Epithelial cell of prostate (primary cell): ENCODE results near the gene KLF7.

Experiments
- DNase-seq: peaks from one replicate; pipeline ENCODE4 v3.0.0-alpha.2; 2011; ENCODE audit warnings: low read depth, low spot score
- H3K27ac ChIP-seq: fragments of 450-650 bp; 2 replicates; pipeline ENCODE4 v1.5.1; 2017; ENCODE audit warnings: mild to moderate bottlenecking

KLF7 gene

GRCh38 chr2:207167099-207167923 is 1.6 kb upstream of the KLF7 start:
- H3K27ac ChIP-seq, result peak overlapping the region; percentile 99

GRCh38 chr2:207166349-207167098 is 776 bp upstream of the KLF7 start:
- peak overlapping the region; percentile 99 for H3K27ac ChIP-seq
- DNase-seq, result no peak

More at GRCh38 chr2:207167099-207167923, 1.6 kb upstream of the KLF7 start:
- no peak for DNase-seq

- H3K27ac ChIP-seq, result peak overlapping the region; percentile 99
- DNase-seq, result peak; percentile 99
Observed at GRCh38 chr2:207166039-207166348, 246 bp upstream of the KLF7 start.

DNA sequence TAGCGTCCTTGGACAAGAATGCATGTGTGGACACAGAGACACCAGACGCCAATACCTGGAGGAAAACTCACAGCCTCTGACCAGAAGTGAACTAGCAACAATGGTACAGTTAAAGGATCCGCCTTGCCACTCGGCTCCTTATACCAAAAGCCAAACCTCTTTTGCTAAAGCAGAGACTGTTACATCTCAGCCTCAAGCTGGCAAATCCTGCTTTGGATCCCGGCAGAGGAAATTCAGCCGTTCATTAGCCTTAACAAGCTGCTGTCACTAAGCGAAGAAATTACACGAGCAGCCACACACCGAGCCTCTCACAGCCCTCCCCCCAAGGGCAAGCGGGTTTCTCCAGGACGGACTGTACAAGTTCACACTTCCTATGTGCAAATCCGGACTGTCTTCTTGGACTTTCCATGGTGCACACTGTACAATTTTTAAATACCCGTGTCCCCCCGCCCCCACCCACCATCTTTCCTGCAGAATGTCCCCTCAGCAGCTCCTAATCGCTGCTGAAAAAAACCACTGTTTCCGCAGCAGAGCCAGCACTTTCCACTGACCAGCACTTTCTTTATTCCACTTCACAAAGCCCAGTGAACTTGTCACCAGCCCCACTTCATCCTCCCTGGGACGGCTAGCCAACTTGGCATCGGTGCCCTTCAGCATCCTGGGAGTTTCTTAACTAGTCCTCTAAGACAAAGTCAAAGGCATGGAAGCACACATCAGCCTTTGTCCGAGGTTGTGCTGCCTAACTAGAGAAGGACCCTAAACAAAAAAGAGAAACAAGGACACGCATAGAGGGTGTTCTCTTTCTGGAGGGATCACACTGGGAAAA is 1.5 kb downstream of the KLF7 start:
- H3K27ac ChIP-seq, result peak overlapping the region; percentile 99
- DNase-seq, result no peak

GRCh38 chr2:207163756-207164005 is 2.1 kb downstream of the KLF7 start:
- H3K27ac ChIP-seq, result peak overlapping the region; percentile 99
- no peak for DNase-seq

DNA sequence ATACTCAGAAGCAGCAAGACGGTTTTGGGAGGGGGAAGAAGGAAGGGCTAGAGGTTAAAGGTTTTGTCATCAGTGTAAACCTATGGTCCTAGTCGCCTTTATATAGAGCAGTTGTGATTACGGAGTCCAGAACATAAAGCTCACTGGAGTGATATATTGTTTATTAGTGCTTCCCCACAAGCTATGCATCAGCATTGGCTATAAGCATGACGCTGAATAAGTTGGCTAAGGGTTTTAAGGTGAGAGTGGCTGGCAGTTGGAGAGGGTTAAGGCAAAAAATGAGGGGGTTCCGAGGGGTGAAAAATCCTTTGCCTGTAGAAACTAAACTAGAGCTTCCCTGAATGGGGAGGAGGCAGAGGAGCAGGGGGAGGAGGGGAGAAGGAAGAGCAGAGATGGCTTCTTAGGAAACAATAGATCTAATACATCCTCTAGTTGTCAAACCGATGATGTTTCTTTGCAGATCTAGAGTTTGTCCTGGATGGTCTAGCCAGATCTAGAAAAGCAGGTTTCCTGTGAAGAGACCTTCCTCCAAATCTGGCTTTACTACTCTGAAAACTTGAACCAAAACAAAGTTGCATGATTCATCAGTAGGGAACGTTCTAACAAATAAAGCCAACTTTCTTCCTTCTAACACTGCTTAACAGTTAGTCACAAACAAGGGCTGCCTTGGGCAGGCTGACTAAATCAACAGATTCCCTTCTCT is 2.5 kb downstream of the KLF7 start:
- H3K27ac ChIP-seq, result peak overlapping the region; percentile 99
- peak; percentile 90 for DNase-seq

GRCh38 chr2:207162316-207162715 is 3.4 kb downstream of the KLF7 start:
- peak overlapping the region; percentile 99 for H3K27ac ChIP-seq
- DNase-seq, result no peak

DNA sequence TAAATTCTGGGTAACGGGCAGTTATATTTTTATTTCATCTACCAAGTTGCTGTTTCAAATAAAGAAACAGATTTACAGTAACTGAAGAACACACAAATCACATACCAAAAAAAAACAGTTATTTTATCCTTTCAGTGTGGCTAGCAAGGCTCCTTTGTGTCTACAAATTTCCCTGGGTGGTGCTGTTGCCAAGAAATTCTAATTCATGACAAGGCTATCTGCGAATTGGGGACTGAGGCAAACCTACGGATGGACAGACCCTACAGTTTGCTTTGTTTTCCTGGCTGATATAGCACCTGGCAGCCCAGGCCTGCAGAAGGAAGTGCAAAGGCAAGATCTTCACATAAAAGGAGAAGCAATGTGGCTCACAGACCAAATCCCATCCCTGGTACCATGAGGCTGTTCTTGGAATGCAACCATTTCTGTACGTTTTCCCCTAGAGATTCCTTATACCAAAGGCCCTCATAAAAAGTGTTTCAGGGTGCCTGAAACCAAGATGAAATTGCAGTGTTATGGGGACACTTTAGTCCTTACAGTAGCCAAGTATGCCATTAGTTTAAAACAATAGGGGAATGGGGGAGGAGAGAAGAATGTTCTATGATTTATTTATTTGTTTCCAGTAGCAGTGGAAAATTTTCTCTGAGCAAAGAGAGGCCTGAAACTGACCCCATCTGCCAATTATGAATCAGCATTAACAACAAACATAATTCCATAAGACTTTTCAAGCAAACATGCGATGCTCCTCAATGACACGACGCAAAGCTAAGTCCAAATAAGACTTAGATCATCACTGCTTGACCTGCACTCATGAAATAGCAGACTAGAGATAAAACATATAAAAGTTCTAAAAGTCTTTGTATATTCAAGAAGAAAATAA is 4.3 kb downstream of the KLF7 start:
- no peak for DNase-seq
- peak overlapping the region; percentile 99 for H3K27ac ChIP-seq

DNA sequence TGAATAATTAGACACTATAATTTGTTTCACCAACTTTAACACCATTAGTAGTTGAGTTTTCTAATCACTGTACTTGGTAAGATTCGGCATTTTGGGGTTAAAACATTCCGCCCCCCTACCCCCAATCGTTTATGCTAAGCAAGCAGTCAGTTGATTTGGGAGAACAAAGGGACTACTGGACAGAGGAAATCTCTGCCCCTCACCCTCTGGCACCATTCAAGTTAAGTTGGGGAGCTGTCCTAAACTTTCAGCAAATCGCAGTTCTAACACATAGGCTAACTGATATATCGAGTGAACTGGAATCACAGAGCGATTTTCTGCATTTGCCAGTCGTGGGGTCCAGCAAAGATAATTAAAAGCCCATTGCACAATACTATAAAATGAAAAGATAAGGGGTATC is 5.6 kb downstream of the KLF7 start:
- H3K27ac ChIP-seq, result no peak overlapping the region

DNA sequence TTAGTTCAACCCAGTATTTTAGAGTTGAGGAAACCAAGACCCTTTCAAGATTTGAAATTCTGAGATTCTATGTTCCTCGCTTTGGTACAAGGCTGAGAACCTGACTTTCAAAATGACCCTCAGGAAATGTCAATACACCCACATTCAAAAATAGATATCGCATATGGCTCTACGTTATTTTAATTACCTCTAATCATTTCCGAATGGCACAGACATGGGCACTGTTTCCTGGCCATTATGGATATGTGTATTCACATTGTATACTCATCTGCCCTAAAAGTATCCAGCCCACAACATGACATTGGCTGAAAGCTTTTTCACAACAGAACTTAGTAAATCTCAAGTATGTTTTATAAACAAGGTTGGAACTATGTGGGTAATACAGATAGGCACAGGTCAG is 6.7 kb downstream of the KLF7 start:
- DNase-seq, result no peak
- H3K27ac ChIP-seq, result no peak overlapping the region

More for the DNA sequence above, 5.6 kb downstream of the KLF7 start:
- no peak for DNase-seq

- H3K27ac ChIP-seq, result peak overlapping the region; percentile 1
- DNase-seq, result no peak
Observed at GRCh38 chr2:207157731-207158130, 8.0 kb downstream of the KLF7 start.

DNA sequence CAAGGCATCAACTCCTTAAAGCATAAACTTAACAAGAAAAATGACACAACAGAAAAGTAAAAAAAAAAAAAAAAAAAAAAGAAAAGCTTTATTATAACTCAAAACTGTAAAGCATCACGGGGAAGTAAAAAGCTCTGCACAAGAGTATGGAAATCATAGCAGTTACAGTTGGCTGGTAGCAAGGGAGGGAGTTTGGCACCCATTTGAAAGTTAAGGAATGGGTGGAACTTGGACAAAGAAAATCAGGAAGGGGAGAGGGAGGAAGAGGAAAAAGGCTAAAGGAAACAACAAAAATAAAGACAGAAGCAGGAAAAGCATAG is 8.6 kb downstream of the KLF7 start:
- H3K27ac ChIP-seq, result peak overlapping the region; percentile 1
- DNase-seq, result no peak

GRCh38 chr2:207156451-207157161 is 9.1 kb downstream of the KLF7 start:
- H3K27ac ChIP-seq, result no peak overlapping the region
- no peak for DNase-seq

GRCh38 chr2:207155516-207156444 is 10.0 kb downstream of the KLF7 start:
- DNase-seq, result no peak

DNA sequence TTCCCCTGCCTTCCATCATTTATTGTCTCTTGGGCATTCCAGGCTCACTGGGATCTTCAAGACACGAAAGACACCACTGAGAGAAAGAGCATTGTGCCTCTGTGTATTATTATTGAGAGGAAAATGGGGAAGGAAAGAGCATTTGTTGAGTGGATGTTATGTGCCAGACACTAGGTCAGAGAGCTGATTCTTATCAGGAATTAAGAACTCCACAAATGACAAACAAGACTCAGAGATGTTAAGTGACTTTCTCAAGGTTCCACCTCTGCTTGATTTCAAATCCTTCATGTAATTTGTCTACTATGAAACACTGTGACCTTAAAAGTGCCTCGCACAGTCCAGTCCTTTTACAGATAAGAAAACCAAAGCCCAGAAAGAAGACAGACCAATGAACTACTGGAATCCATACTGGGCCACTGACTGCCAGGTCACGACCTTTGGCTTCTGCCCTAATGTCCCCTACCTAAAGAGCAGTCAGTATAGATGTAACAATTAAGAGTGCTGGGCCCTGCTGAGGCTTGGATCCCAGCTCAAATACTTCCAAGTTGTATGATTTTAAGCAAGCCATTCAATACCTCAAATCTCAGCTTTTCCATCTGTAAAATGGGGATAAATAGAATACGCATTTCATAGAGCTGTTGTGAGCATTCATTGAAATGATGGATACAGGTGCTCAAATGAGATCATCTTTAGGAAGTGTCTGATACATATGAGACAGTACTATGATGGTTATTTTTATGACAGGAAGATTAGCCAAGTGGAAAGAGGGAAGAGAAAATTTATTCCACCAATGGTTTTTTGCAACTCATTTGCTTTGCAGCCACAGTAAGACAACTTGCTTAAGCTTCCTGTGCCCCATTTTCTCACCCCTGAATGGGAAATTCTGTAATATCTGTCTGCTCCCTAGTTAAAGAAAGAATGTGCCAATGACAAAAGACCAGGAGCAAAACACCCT is 10.9 kb downstream of the KLF7 start:
- no peak for DNase-seq

More at GRCh38 chr2:207155516-207156444, 10.0 kb downstream of the KLF7 start:
- no peak overlapping the region for H3K27ac ChIP-seq

DNA sequence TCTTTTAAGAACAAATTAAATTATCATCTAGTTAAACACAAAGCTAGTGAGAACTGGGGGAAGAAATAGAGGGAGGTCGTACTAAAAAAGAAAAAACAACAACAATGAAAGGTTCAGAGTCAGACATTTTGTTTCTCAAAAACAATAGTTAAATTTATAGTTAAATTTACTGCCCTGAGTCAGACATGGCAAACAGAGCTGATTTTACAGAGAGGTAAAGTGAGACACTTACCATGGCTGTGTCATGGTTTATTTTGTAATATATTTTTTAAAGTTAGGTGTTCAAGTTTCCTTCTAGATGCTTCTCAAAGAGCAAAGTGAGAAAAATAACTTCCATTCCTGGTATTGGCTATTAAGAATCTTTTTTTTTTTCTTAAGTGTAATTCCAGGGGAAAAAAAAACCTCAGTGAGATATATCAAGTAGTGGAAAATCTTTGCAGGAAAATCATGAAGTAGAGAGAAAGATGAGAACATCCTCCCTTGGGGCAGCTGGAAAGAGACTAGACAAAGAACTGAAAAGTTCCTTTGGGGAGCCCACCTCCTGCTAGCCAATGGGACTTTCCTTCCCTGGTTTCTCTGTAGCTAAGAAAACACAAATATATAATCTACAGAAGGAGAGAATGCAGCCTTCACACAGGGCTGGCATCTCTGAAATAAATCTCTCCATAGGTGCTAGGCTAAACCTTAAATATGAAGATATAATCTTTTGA is 12.3 kb downstream of the KLF7 start:
- peak overlapping the region; percentile 29 for H3K27ac ChIP-seq
- no peak for DNase-seq

More for the DNA sequence above, 10.9 kb downstream of the KLF7 start:
- peak overlapping the region; percentile 29 for H3K27ac ChIP-seq
